WTC11 (cell line): ENCODE data around the gene INSC.

Experiments used
- CTCF ChIP-seq: fragments of 200-600 bp; IDR thresholded peaks from 2 replicates; pipeline ENCODE4 v1.8.0; 2022; ENCODE audit warnings: antibody characterized with exemption
- USF2 ChIP-seq: sonication (generic); formaldehyde crosslinking; IDR thresholded peaks from 2 replicates; pipeline ENCODE4 v1.8.1; 2023; ENCODE audit warnings: mild to moderate bottlenecking, missing genetic modification reagents, moderate library complexity

DNA sequence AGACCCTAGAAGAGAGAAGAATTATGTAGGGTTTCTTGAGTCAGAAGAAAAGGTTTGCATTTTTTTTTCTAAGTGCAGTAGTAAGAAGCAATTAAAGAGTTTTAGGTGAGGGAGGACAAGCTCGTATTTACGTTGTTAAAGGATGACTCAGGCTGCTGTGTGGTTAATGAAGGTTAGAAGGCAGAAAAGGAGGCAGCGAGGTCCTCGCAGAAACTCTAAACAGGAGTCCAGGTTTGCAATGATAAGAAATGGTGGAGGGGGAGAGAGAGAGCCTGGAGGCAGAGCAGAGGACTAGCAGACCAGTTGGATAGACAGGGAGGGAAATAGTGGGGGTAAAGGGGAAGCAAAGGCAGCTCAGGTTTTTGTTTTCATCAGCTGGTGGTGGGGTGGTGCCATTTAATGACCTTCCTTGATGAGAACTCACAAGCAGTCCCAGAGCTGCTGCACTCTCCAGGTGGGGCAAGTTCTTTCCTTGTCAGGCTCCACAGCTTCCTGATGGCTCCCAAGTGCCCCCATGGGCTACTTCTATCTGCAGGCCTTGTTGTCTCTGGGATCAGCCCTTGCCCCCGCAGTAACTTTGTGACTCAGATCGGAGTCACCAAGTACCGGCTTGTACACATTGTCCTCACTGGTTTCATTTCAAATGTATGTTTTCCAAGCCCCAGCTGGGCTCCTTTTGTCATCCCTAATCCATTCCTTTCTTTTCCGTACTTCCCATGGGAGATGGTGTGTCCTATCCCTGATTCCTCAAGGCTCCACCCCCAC is 8.3 kb upstream of the INSC start:
- TF ChIP-seq USF2 (CRISPR knock-in tag) (no peak), CTCF (no peak)
